ENCODE results near the gene DCAF12. TPM values are rescaled to one million over a fixed set of nuclear protein-coding genes. Genes with fewer than 3 reads are reported as not detected.

DCAF12 gene
- total and polyA plus RNA-seq, 2 of the 13 experiments (the other 11 are each of a cell fraction or from before 2014, with no cell fraction given) = 26.8 to 37.4 TPM

DNA sequence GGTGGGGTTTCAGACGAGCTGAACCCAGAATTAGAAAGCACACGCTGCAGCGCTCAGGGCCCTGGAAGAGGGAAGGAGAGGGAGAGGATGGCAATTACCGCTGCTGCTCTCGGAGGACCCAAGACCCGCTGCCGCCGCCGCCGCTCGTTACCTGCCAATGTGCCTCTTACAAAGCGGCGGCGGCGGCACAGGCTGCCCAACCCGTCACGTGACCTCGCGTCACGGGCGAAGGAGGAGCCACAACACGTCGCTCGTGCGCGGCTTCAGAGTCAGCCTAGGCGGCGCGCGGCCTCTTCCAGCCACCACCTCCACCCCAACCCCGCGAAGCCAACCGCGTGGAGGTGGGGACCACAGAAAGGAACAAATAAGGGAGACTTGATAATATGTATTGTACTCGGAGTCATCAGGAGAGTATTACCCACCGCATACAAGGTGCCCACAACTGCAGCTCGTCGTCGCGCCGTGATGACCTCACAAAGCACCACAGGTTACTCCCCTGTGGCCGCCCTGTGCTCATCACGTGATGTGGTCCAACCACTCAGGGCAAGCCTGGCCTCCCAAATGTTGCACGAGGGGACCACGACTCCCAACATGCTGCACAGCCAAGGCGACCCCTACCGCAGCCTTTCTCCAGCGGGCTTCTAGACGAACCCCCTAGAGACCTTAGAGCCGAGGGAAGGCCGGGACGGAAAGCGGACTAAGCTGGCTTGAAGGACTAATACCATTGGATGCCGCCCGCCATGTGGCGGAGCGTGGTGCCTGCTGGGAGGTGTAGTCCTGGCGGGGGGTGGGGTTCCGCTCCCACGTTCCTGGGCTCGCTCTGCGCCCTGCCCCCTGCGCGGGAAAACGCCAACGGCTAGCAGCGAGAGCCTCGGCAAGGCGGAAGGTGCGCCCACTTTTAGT is 77.5 kb downstream of the DCAF12 start, which contains the start of gene UBAP2 (continued):
- TF ChIP-seq, protein P1, sequence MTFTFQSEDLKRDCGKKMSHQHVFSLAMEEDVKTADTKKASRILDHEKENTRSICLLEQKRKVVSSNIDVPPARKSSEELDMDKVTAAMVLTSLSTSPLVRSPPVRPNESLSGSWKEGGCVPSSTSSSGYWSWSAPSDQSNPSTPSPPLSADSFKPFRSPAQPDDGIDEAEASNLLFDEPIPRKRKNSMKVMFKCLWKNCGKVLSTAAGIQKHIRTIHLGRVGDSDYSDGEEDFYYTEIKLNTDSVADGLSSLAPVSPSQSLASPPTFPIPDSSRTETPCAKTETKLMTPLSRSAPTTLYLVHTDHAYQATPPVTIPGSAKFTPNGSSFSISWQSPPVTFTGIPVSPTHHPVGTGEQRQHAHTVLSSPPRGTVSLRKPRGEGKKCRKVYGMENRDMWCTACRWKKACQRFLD (CRISPR knock-in tag; IDR thresholded peaks at IDR 0.05; ENCODE audit: borderline replicate concordance) = peak; percentile 85; the same call in 1 of the 2 replicates
- TF ChIP-seq GLI4 (CRISPR knock-in tag; IDR thresholded peaks at IDR 0.05; ENCODE audit: borderline replicate concordance) (no peak; the same call in 1 of the 2 replicates), ZBTB4 (CRISPR knock-in tag; IDR thresholded peaks at IDR 0.05; ENCODE audit: borderline replicate concordance) (0 out of 2 replicates have a peak, but pooled peaks have one; percentile 44), ZNF33A (CRISPR knock-in tag; IDR thresholded peaks at IDR 0.05; ENCODE audit: borderline replicate concordance) (no peak; the same call in 1 of the 2 replicates), MEF2D (CRISPR knock-in tag; IDR thresholded peaks at IDR 0.05) (peak; percentile 63; the same call in 1 of the 2 replicates), ZNF317 (CRISPR knock-in tag; IDR thresholded peaks at IDR 0.05) (peak; percentile 63; the same call in 1 of the 2 replicates), ARHGAP35 (CRISPR knock-in tag; IDR thresholded peaks at IDR 0.05; ENCODE audit: borderline replicate concordance) (no peak; the same call in 1 of the 2 replicates), CREM (IDR thresholded peaks at IDR 0.05) (peak; percentile 99), CREM (CRISPR knock-in tag; IDR thresholded peaks at IDR 0.05) (peak; percentile 42; the same call in 1 of the 2 replicates), ZNF781 (CRISPR knock-in tag; IDR thresholded peaks at IDR 0.05; ENCODE audit: borderline replicate concordance, not compliant biosample characterization) (peak; percentile 66), KAT8 (CRISPR knock-in tag; IDR thresholded peaks at IDR 0.05) (peak; percentile 95), ZNF136 (CRISPR knock-in tag; IDR thresholded peaks at IDR 0.05; ENCODE audit: low read depth) (peak; percentile 53; the same call in 1 of the 2 replicates)
- TF ChIP-seq, protein P2, sequence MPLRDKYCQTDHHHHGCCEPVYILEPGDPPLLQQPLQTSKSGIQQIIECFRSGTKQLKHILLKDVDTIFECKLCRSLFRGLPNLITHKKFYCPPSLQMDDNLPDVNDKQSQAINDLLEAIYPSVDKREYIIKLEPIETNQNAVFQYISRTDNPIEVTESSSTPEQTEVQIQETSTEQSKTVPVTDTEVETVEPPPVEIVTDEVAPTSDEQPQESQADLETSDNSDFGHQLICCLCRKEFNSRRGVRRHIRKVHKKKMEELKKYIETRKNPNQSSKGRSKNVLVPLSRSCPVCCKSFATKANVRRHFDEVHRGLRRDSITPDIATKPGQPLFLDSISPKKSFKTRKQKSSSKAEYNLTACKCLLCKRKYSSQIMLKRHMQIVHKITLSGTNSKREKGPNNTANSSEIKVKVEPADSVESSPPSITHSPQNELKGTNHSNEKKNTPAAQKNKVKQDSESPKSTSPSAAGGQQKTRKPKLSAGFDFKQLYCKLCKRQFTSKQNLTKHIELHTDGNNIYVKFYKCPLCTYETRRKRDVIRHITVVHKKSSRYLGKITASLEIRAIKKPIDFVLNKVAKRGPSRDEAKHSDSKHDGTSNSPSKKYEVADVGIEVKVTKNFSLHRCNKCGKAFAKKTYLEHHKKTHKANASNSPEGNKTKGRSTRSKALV (CRISPR knock-in tag; IDR thresholded peaks at IDR 0.05) = no peak; the same call in 1 of the 2 replicates
